Stimulated activated CD8-positive, alpha-beta memory T cell treated with anti-CD3 and anti-CD28 coated beads, Interleukin-12 subunit alpha, Interleukin-12 subunit beta, amount 100 ng/mL, for 4 hours (primary cell): ENCODE data around the gene IDH1.
"Not testable (repeated sequence)": the region's sequence is repeated elsewhere in the genome, so short reads cannot be mapped to it uniquely, and the experiment has no call there.

Source experiments
- DNase-seq: peaks from one replicate; pipeline ENCODE4 v3.0.0-alpha.2; 2020; ENCODE audit warnings: low read depth

Gene IDH1

GRCh38 chr2:208221873-208222272, 33.0 kb downstream of the IDH1 start:
- DNase-seq = not testable (repeated sequence)

- no peak for DNase-seq
Observed at GRCh38 chr2:208210688-208211451, 44.0 kb downstream of the IDH1 start.

- no peak for DNase-seq
Observed at GRCh38 chr2:208208335-208209085, 46.4 kb downstream of the IDH1 start.

GRCh38 chr2:208207769-208208168, 47.1 kb downstream of the IDH1 start:
- DNase-seq = no peak

GRCh38 chr2:208204166-208204565, 50.7 kb downstream of the IDH1 start:
- DNase-seq = no peak

- no peak for DNase-seq
Observed at GRCh38 chr2:208195531-208195930, 59.3 kb downstream of the IDH1 start.

- no peak for DNase-seq
Observed at GRCh38 chr2:208192611-208193236, 62.1 kb downstream of the IDH1 start.

GRCh38 chr2:208189810-208190503, 64.9 kb downstream of the IDH1 start, which contains the start of gene C2orf80:
TSS of gene C2orf80 (minus strand) at chr2:208190030. CDS start at chr2:208186986, 3,044 bp downstream.
- no peak for DNase-seq

- no peak for DNase-seq
Observed at GRCh38 chr2:208189069-208189809, 65.6 kb downstream of the IDH1 start.

GRCh38 chr2:208186893-208187292, 68.0 kb downstream of the IDH1 start:
- DNase-seq = no peak

GRCh38 chr2:208186465-208186864, 68.4 kb downstream of the IDH1 start:
- DNase-seq = no peak
